ENCODE data around the gene USP17L24. TPM values are rescaled to one million over a fixed set of nuclear protein-coding genes. Genes with fewer than 3 reads are reported as not detected.
"Not testable (repeated sequence)": the region's sequence is repeated elsewhere in the genome, so short reads cannot be mapped to it uniquely, and the experiment has no call there.

The USP17L24 gene
- total RNA-seq = not detected
- polyA plus RNA-seq = not detected
- long read RNA-seq, donor 1 = 0 reads
- long read RNA-seq, donor 2 = 0 reads

- H3K4me3 ChIP-seq (ENCODE audit: low read length in 2 of 2); H3K9me3 ChIP-seq (ENCODE audit: control insufficient read depth, low read length); H3K27ac ChIP-seq (ENCODE audit: low read depth in 1 of 2, low read length in 2 of 2); H3K27me3 ChIP-seq (ENCODE audit: control insufficient read depth in 1 of 2, insufficient read depth in 2 of 2, low read length in 1 of 2); DNase-seq; intact Hi-C loops (cut with DNase I); H3K36me3 ChIP-seq (ENCODE audit: control insufficient read depth in 1 of 2, insufficient read depth in 2 of 2, low read length in 1 of 2); H3K4me1 ChIP-seq (ENCODE audit: control insufficient read depth in 1 of 2, insufficient read depth in 2 of 2, low read length in 2 of 2); ATAC-seq (ENCODE audit: low FRiP score): not testable (repeated sequence)
- no CpG with 5 or more reads among the region's 15 CpGs for WGBS, 2 donors
Measured at GRCh38 chr4:9324865-9325264, at the start of gene USP17L24. TSS of gene USP17L24 (plus strand) at chr4:9325165. CDS start at chr4:9325165, 0 bp downstream.

- 83 to 93% methylated on average over 1 of the region's 13 CpGs for WGBS, 2 donors
Measured at GRCh38 chr4:9324191-9324590, 774 bp upstream of the USP17L24 start.

GRCh38 chr4:9329611-9330010 is 4.6 kb downstream of the USP17L24 start, which contains the start of gene USP17L25:
TSS of gene USP17L25 (plus strand) at chr4:9329911. CDS start at chr4:9329911, 0 bp downstream.
- no CpG with 5 or more reads among the region's 15 CpGs for WGBS, 2 donors
- ATAC-seq (ENCODE audit: low FRiP score); H3K4me3 ChIP-seq (ENCODE audit: low read length in 2 of 2); DNase-seq; intact Hi-C loops (cut with DNase I); H3K4me1 ChIP-seq (ENCODE audit: control insufficient read depth in 1 of 2, insufficient read depth in 2 of 2, low read length in 2 of 2); H3K27me3 ChIP-seq (ENCODE audit: control insufficient read depth in 1 of 2, insufficient read depth in 2 of 2, low read length in 1 of 2); H3K9me3 ChIP-seq (ENCODE audit: control insufficient read depth, low read length); H3K36me3 ChIP-seq (ENCODE audit: control insufficient read depth in 1 of 2, insufficient read depth in 2 of 2, low read length in 1 of 2); H3K27ac ChIP-seq (ENCODE audit: low read depth in 1 of 2, low read length in 2 of 2): not testable (repeated sequence)

More at GRCh38 chr4:9324191-9324590, 774 bp upstream of the USP17L24 start:
- intact Hi-C loops (cut with DNase I); H3K27ac ChIP-seq (ENCODE audit: low read depth in 1 of 2, low read length in 2 of 2); H3K4me1 ChIP-seq (ENCODE audit: control insufficient read depth in 1 of 2, insufficient read depth in 2 of 2, low read length in 2 of 2); H3K9me3 ChIP-seq (ENCODE audit: control insufficient read depth, low read length); DNase-seq; H3K36me3 ChIP-seq (ENCODE audit: control insufficient read depth in 1 of 2, insufficient read depth in 2 of 2, low read length in 1 of 2); H3K27me3 ChIP-seq (ENCODE audit: control insufficient read depth in 1 of 2, insufficient read depth in 2 of 2, low read length in 1 of 2); H3K4me3 ChIP-seq (ENCODE audit: low read length in 2 of 2); ATAC-seq (ENCODE audit: low FRiP score): not testable (repeated sequence)

GRCh38 chr4:9334358-9334757 is 9.4 kb downstream of the USP17L24 start, which contains the start of gene USP17L26:
TSS of gene USP17L26 (plus strand) at chr4:9334658. CDS start at chr4:9334658, 0 bp downstream.
- 90% methylated on average over 8 of the region's 15 CpGs; no CpG with 5 or more reads in 1 of the 2 donors for WGBS, 2 donors
- ATAC-seq (ENCODE audit: low FRiP score); DNase-seq; H3K4me3 ChIP-seq (ENCODE audit: low read length in 2 of 2); H3K4me1 ChIP-seq (ENCODE audit: control insufficient read depth in 1 of 2, insufficient read depth in 2 of 2, low read length in 2 of 2); H3K36me3 ChIP-seq (ENCODE audit: control insufficient read depth in 1 of 2, insufficient read depth in 2 of 2, low read length in 1 of 2); H3K27me3 ChIP-seq (ENCODE audit: control insufficient read depth in 1 of 2, insufficient read depth in 2 of 2, low read length in 1 of 2); H3K9me3 ChIP-seq (ENCODE audit: control insufficient read depth, low read length); H3K27ac ChIP-seq (ENCODE audit: low read depth in 1 of 2, low read length in 2 of 2); intact Hi-C loops (cut with DNase I): not testable (repeated sequence)

- H3K4me3 ChIP-seq (ENCODE audit: low read length in 2 of 2); intact Hi-C loops (cut with DNase I); H3K27ac ChIP-seq (ENCODE audit: low read depth in 1 of 2, low read length in 2 of 2); H3K9me3 ChIP-seq (ENCODE audit: control insufficient read depth, low read length); H3K4me1 ChIP-seq (ENCODE audit: control insufficient read depth in 1 of 2, insufficient read depth in 2 of 2, low read length in 2 of 2); H3K27me3 ChIP-seq (ENCODE audit: control insufficient read depth in 1 of 2, insufficient read depth in 2 of 2, low read length in 1 of 2); H3K36me3 ChIP-seq (ENCODE audit: control insufficient read depth in 1 of 2, insufficient read depth in 2 of 2, low read length in 1 of 2); ATAC-seq (ENCODE audit: low FRiP score); DNase-seq: not testable (repeated sequence)
- WGBS, 2 donors = no CpG with 5 or more reads among the region's 15 CpGs
Measured at GRCh38 chr4:9339103-9339502, 14.1 kb downstream of the USP17L24 start, which contains the start of gene USP17L5. TSS of gene USP17L5 (plus strand) at chr4:9339403. CDS start at chr4:9339403, 0 bp downstream.

GRCh38 chr4:9343848-9344247 is 18.9 kb downstream of the USP17L24 start, which contains the start of gene USP17L27:
TSS of gene USP17L27 (plus strand) at chr4:9344148. CDS start at chr4:9344148, 0 bp downstream.
- ATAC-seq (ENCODE audit: low FRiP score); H3K4me3 ChIP-seq (ENCODE audit: low read length in 2 of 2); H3K27me3 ChIP-seq (ENCODE audit: control insufficient read depth in 1 of 2, insufficient read depth in 2 of 2, low read length in 1 of 2); intact Hi-C loops (cut with DNase I); H3K4me1 ChIP-seq (ENCODE audit: control insufficient read depth in 1 of 2, insufficient read depth in 2 of 2, low read length in 2 of 2); H3K36me3 ChIP-seq (ENCODE audit: control insufficient read depth in 1 of 2, insufficient read depth in 2 of 2, low read length in 1 of 2); H3K9me3 ChIP-seq (ENCODE audit: control insufficient read depth, low read length); DNase-seq; H3K27ac ChIP-seq (ENCODE audit: low read depth in 1 of 2, low read length in 2 of 2): not testable (repeated sequence)
- WGBS, 2 donors = no CpG with 5 or more reads among the region's 15 CpGs

- H3K4me3 ChIP-seq (ENCODE audit: low read length in 2 of 2); H3K36me3 ChIP-seq (ENCODE audit: control insufficient read depth in 1 of 2, insufficient read depth in 2 of 2, low read length in 1 of 2); intact Hi-C loops (cut with DNase I); H3K4me1 ChIP-seq (ENCODE audit: control insufficient read depth in 1 of 2, insufficient read depth in 2 of 2, low read length in 2 of 2); H3K9me3 ChIP-seq (ENCODE audit: control insufficient read depth, low read length); H3K27ac ChIP-seq (ENCODE audit: low read depth in 1 of 2, low read length in 2 of 2); H3K27me3 ChIP-seq (ENCODE audit: control insufficient read depth in 1 of 2, insufficient read depth in 2 of 2, low read length in 1 of 2); ATAC-seq (ENCODE audit: low FRiP score); DNase-seq: not testable (repeated sequence)
- no CpG with 5 or more reads among the region's 15 CpGs for WGBS, 2 donors
Measured at GRCh38 chr4:9348593-9348992, 23.6 kb downstream of the USP17L24 start, which contains the start of gene USP17L28. TSS of gene USP17L28 (plus strand) at chr4:9348893. CDS start at chr4:9348893, 0 bp downstream.

- H3K27ac ChIP-seq (ENCODE audit: low read depth in 1 of 2, low read length in 2 of 2); H3K9me3 ChIP-seq (ENCODE audit: control insufficient read depth, low read length); DNase-seq; H3K4me1 ChIP-seq (ENCODE audit: control insufficient read depth in 1 of 2, insufficient read depth in 2 of 2, low read length in 2 of 2); ATAC-seq (ENCODE audit: low FRiP score); H3K4me3 ChIP-seq (ENCODE audit: low read length in 2 of 2); H3K36me3 ChIP-seq (ENCODE audit: control insufficient read depth in 1 of 2, insufficient read depth in 2 of 2, low read length in 1 of 2); intact Hi-C loops (cut with DNase I); H3K27me3 ChIP-seq (ENCODE audit: control insufficient read depth in 1 of 2, insufficient read depth in 2 of 2, low read length in 1 of 2): not testable (repeated sequence)
- WGBS, 2 donors = 90% methylated on average over 13 of the region's 18 CpGs; no CpG with 5 or more reads in 1 of the 2 donors
Measured at GRCh38 chr4:9350866-9351265, 25.9 kb downstream of the USP17L24 start.

GRCh38 chr4:9353338-9353737 is 28.4 kb downstream of the USP17L24 start, which contains the start of gene USP17L29:
TSS of gene USP17L29 (plus strand) at chr4:9353638. CDS start at chr4:9353638, 0 bp downstream.
- H3K4me1 ChIP-seq (ENCODE audit: control insufficient read depth in 1 of 2, insufficient read depth in 2 of 2, low read length in 2 of 2); H3K36me3 ChIP-seq (ENCODE audit: control insufficient read depth in 1 of 2, insufficient read depth in 2 of 2, low read length in 1 of 2); DNase-seq; H3K9me3 ChIP-seq (ENCODE audit: control insufficient read depth, low read length); ATAC-seq (ENCODE audit: low FRiP score); H3K27ac ChIP-seq (ENCODE audit: low read depth in 1 of 2, low read length in 2 of 2); intact Hi-C loops (cut with DNase I); H3K4me3 ChIP-seq (ENCODE audit: low read length in 2 of 2); H3K27me3 ChIP-seq (ENCODE audit: control insufficient read depth in 1 of 2, insufficient read depth in 2 of 2, low read length in 1 of 2): not testable (repeated sequence)
- no CpG with 5 or more reads among the region's 15 CpGs for WGBS, 2 donors

All from aorta (tissue), 5 donors.